Endodermal cell (in vitro differentiated cells): ENCODE measurements around the gene PTPRM. TPM values are rescaled to one million over a fixed set of nuclear protein-coding genes. Genes with fewer than 3 reads are reported as not detected.

Experiments
- DNase-seq: peaks from one replicate; pipeline ENCODE4 v3.0.0-alpha.2; 2017
- H3K27ac ChIP-seq: 2 replicates; pipeline ENCODE4 v1.5.1; 2013; ENCODE audit warnings: mild to moderate bottlenecking, low read depth, low read length, moderate library complexity
- H3K27me3 ChIP-seq: 2 replicates; pipeline ENCODE4 v1.6.1; 2013; ENCODE audit warnings: mild to moderate bottlenecking, low read length, moderate library complexity; ENCODE audit not compliant: insufficient read depth, control insufficient read depth, poor library complexity, severe bottlenecking
- H3K36me3 ChIP-seq: 2 replicates; pipeline ENCODE4 v1.7.0; 2013; ENCODE audit warnings: mild to moderate bottlenecking, low read length, moderate library complexity; ENCODE audit not compliant: control insufficient read depth, insufficient read depth
- H3K4me1 ChIP-seq: one replicate; pipeline ENCODE4 v1.7.0; 2013; ENCODE audit warnings: low read length; ENCODE audit not compliant: control insufficient read depth, insufficient read depth
- H3K4me3 ChIP-seq: 2 replicates; pipeline ENCODE4 v1.5.1; 2013; ENCODE audit warnings: mild to moderate bottlenecking, low read length, moderate library complexity
- H3K9ac ChIP-seq: 2 replicates; pipeline ENCODE4 v1.6.1; 2013; ENCODE audit warnings: mild to moderate bottlenecking, low read length, moderate library complexity; ENCODE audit not compliant: poor library complexity, severe bottlenecking; ENCODE audit errors: extremely low read depth
- H3K9me3 ChIP-seq: 2 replicates; pipeline ENCODE4 v1.6.1; 2013; ENCODE audit warnings: mild to moderate bottlenecking, low read length, moderate library complexity; ENCODE audit not compliant: control insufficient read depth
- H3K27ac Mint-ChIP-seq: 2 replicates; pipeline ENCODE4 v1.8.0; 2020; ENCODE audit warnings: mixed read lengths
- H3K27me3 Mint-ChIP-seq: 2 replicates; pipeline ENCODE4 v1.8.0; 2021; ENCODE audit warnings: mild to moderate bottlenecking, mixed read lengths; ENCODE audit not compliant: insufficient read depth
- H3K36me3 Mint-ChIP-seq: 2 replicates; pipeline ENCODE4 v1.8.0; 2020; ENCODE audit warnings: low read depth, mixed read lengths
- H3K4me1 Mint-ChIP-seq: 2 replicates; pipeline ENCODE4 v1.8.0; 2020; ENCODE audit warnings: mixed read lengths
- H3K4me3 Mint-ChIP-seq: 2 replicates; pipeline ENCODE4 v1.8.0; 2020; ENCODE audit warnings: mild to moderate bottlenecking, moderate library complexity, mixed read lengths
- H3K9me3 Mint-ChIP-seq: 2 replicates; pipeline ENCODE4 v1.8.0; 2020; ENCODE audit warnings: mild to moderate bottlenecking, mixed read lengths
- WGBS, 2 experiments: methylation state at CpG; one replicate each; pipeline versions ENCODE4 v1.1.5 to v1.1.7; 2013; ENCODE audit warnings: missing lambda C conversion rate in 2 of 2, mixed read lengths in 1 of 2; ENCODE audit not compliant: insufficient coverage in 1 of 2, insufficient read length in 1 of 2; 5-methylcytosine and 5-hydroxymethylcytosine counted together
- total RNA-seq, 2 donors: library from RNA; stranded (reverse); fragmentation: NEBNext Ultra II Directional in 1 of 2; extraction: Animal tissue kit (Norgen Biotek cat#: 25700) in 1 of 2; gene quantifications; 2 replicates in 1 of 2; 3 replicates in 1 of 2; pipeline ENCODE4 v1.2.1, GENCODE V29; 2021
- TF ChIP-seq, protein P1 (sequence below): fragments of 200-600 bp; sonication (generic); conservative IDR thresholded peaks from 2 replicates; pipeline ENCODE4 v1.5.0; 2021; ENCODE audit warnings: antibody characterized with exemption, mild to moderate bottlenecking

The PTPRM gene
- total RNA-seq, 2 donors from 2014 or later: 47.2 to 57.6 TPM

DNA sequence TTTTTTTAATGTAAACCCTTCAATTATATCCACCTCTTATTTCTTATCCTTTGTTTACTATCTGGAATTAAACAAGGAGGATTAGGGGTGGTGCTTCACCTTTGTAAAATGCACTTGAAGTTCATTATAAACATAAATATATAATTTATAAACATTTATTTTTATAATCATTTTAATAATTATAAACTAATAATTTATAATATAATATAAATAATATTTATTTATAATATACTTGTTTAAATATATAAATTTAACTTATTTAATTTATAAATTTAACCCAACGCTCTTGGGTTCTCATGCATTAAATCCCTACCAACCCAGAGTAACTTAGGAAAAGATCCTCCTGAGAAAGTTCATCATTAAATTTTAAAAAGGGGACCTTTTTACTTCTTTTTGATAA lies 452.5 kb downstream of the PTPRM start:
- H3K36me3 ChIP-seq: no peaks in the 10 kb centered on the region
- WGBS, 2 experiments: no CpG with 5 or more reads among the region's 1 CpG
- no peak overlapping the region for H3K4me3 Mint-ChIP-seq
- no peaks in the 10 kb centered on the region for H3K27me3 Mint-ChIP-seq
- no peaks in the 10 kb centered on the region for H3K9me3 ChIP-seq
- H3K9ac ChIP-seq: no peak overlapping the region
- H3K4me1 Mint-ChIP-seq: no peaks in the 10 kb centered on the region
- TF ChIP-seq, protein P1, sequence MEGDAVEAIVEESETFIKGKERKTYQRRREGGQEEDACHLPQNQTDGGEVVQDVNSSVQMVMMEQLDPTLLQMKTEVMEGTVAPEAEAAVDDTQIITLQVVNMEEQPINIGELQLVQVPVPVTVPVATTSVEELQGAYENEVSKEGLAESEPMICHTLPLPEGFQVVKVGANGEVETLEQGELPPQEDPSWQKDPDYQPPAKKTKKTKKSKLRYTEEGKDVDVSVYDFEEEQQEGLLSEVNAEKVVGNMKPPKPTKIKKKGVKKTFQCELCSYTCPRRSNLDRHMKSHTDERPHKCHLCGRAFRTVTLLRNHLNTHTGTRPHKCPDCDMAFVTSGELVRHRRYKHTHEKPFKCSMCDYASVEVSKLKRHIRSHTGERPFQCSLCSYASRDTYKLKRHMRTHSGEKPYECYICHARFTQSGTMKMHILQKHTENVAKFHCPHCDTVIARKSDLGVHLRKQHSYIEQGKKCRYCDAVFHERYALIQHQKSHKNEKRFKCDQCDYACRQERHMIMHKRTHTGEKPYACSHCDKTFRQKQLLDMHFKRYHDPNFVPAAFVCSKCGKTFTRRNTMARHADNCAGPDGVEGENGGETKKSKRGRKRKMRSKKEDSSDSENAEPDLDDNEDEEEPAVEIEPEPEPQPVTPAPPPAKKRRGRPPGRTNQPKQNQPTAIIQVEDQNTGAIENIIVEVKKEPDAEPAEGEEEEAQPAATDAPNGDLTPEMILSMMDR: no peak
- no peak overlapping the region for H3K27ac ChIP-seq
- DNase-seq: no peak
- no peaks in the 10 kb centered on the region for H3K27me3 ChIP-seq
- H3K36me3 Mint-ChIP-seq: no peaks in the 10 kb centered on the region
- H3K4me1 ChIP-seq: no peaks in the 10 kb centered on the region
- H3K27ac Mint-ChIP-seq: no peak overlapping the region
- H3K9me3 Mint-ChIP-seq: no peaks in the 10 kb centered on the region
- no peak overlapping the region for H3K4me3 ChIP-seq

DNA sequence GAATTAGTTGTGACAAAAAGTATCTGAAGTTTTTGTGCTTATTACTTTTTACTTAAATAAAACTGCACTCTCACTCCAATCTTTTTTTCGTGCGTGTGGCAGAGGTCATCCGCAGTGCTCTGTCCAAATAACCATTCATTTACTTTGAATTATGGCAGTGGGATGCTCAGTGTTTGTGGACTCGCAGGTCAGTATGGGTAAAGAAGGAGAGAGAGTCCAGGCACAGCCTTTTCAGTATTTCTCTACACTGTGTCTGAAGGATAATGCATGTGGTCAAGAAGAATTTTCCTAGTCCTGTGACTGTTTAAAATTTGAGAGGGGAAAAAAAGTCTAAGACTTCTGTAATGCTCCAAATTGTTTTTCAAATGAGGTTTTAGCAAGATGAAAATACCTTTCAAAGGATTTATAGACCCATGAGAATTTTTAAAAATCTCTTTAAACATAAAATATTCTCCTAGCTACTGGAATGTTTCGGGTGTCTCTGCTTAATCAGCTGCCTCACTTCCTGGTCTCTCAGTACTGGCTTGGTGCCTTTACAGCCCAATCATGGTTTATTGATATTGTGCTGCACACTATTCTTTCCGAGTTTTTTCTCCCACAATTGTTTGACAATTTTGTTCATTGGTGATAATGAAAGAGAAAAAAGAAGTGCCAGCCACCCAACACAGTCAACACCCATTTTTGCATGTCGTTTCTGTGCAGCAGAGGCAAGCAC lies 453.2 kb downstream of the PTPRM start:
- WGBS, 2 experiments: 95 to 100% methylated on average over 4 to 7 of the region's 7 CpGs
- H3K27ac ChIP-seq: no peak overlapping the region
- no peak overlapping the region for H3K27ac Mint-ChIP-seq
- no peaks in the 10 kb centered on the region for H3K36me3 Mint-ChIP-seq
- H3K9me3 Mint-ChIP-seq: no peaks in the 10 kb centered on the region
- peaks cover 2% of the 10 kb centered on the region for H3K4me1 Mint-ChIP-seq
- no peak overlapping the region for H3K4me3 Mint-ChIP-seq
- H3K9ac ChIP-seq: no peak overlapping the region
- no peaks in the 10 kb centered on the region for H3K27me3 Mint-ChIP-seq
- no peaks in the 10 kb centered on the region for H3K27me3 ChIP-seq
- H3K4me3 ChIP-seq: no peak overlapping the region
- no peaks in the 10 kb centered on the region for H3K4me1 ChIP-seq
- H3K36me3 ChIP-seq: no peaks in the 10 kb centered on the region
- TF ChIP-seq, protein P1: no peak
- no peaks in the 10 kb centered on the region for H3K9me3 ChIP-seq
- DNase-seq: no peak

- Mint-ChIP-seq H3K4me3 (no peak overlapping the region), H3K4me1 (peaks cover 32% of the 10 kb centered on the region), H3K9me3 (no peaks in the 10 kb centered on the region), H3K27me3 (no peaks in the 10 kb centered on the region), H3K27ac (no peak overlapping the region), H3K36me3 (no peaks in the 10 kb centered on the region)
- Histone ChIP-seq H3K27me3 (no peaks in the 10 kb centered on the region), H3K9ac (no peak overlapping the region), H3K9me3 (no peaks in the 10 kb centered on the region), H3K4me1 (no peaks in the 10 kb centered on the region), H3K27ac (no peak overlapping the region), H3K36me3 (no peaks in the 10 kb centered on the region), H3K4me3 (no peak overlapping the region)
- TF ChIP-seq, protein P1: no peak
- no peak for DNase-seq
Measured at GRCh38 chr18:8029061-8029460, 461.9 kb downstream of the PTPRM start.
